Upper lobe of left lung (tissue), 6 donors: ENCODE results near the gene UQCR10. TPM values are rescaled to one million over a fixed set of nuclear protein-coding genes. Genes with fewer than 3 reads are reported as not detected.

Source experiments
- ATAC-seq, 2 donors: fragments of 200-7000 bp; cut with Tn5 transposase; one replicate each; pipeline ENCODE4 v1.9.1; 2022; ENCODE audit warnings: mild to moderate bottlenecking in 2 of 2, moderate library complexity in 2 of 2; ENCODE audit not compliant: low FRiP score in 2 of 2
- DNase-seq, 2 donors: peaks; one replicate each; pipeline ENCODE4 v3.0.0-alpha.2; 2019 to 2020
- H3K27ac ChIP-seq, 4 donors: fragments of 200-600 bp; sonication (generic); one replicate each; pipeline ENCODE4 v1.5.1; 2016 to 2019
- H3K27me3 ChIP-seq, 4 donors: fragments of 200-600 bp; sonication (generic); one replicate each; pipeline ENCODE4 v1.5.1; 2017 to 2019
- H3K36me3 ChIP-seq, 4 donors: fragments of 200-600 bp; sonication (generic); one replicate each; pipeline ENCODE4 v1.5.1; 2016 to 2019
- H3K4me1 ChIP-seq, 4 donors: fragments of 200-600 bp; sonication (generic); one replicate each; pipeline ENCODE4 v1.5.1; 2018 to 2019
- H3K4me3 ChIP-seq, 4 donors: fragments of 200-600 bp; sonication (generic); one replicate each; pipeline ENCODE4 v1.5.1; 2017 to 2019; ENCODE audit warnings: mild to moderate bottlenecking in 2 of 4, moderate library complexity in 1 of 4
- H3K9me3 ChIP-seq, 4 donors: fragments of 200-600 bp; sonication (generic); one replicate each; pipeline ENCODE4 v1.5.1; 2018 to 2019
- EP300 ChIP-seq, 4 donors: sonication (generic); formaldehyde crosslinking; IDR thresholded peaks; one replicate each; pipeline ENCODE4 v1.5.1; 2017; ENCODE audit warnings: antibody characterized with exemption in 4 of 4, control low read depth in 2 of 4
- POLR2A ChIP-seq, 4 donors: fragments of 450-650 bp; IDR thresholded peaks; one replicate each; pipeline ENCODE4 v1.5.1; 2016 to 2017; ENCODE audit warnings: antibody characterized with exemption in 4 of 4, mild to moderate bottlenecking in 2 of 4
- POLR2AphosphoS5 ChIP-seq, 2 donors: sonication (generic); formaldehyde crosslinking; IDR thresholded peaks; one replicate each; pipeline ENCODE4 v1.5.1; 2017; ENCODE audit warnings: antibody characterized with exemption in 2 of 2
- WGBS, 2 donors: methylation state at CpG; one replicate each; pipeline ENCODE4 v1.1.5; 2017 to 2018; 5-methylcytosine and 5-hydroxymethylcytosine counted together
- total RNA-seq, 6 donors: library from RNA; depleted of rRNA in 4 of 6; stranded (reverse); fragments of >200 nt in 4 of 6; gene quantifications; one replicate each; pipeline versions ENCODE4 v1.1.0 to v1.2.1, GENCODE V29; 2016 to 2021
- TF ChIP-seq, protein P1 (sequence below), 6 experiments: fragments of 450-650 bp in 4 of 6; fragments of 200-600 bp in 2 of 6; sonication (generic) in 2 of 6; IDR thresholded peaks; one replicate each; pipeline ENCODE4 v1.5.1; 2016 to 2019; ENCODE audit warnings: antibody characterized with exemption in 6 of 6
- donor health status: DM: no; HTN: no; CAD: no; lungs with moderate emphysema.
- donor health status: DM: no; HTN: yes; CAD: no; lungs with severe emphysema.

The UQCR10 gene
- total RNA-seq, 6 donors from 2014 or later, result 50.5 to 107 (median 78.2) TPM

DNA sequence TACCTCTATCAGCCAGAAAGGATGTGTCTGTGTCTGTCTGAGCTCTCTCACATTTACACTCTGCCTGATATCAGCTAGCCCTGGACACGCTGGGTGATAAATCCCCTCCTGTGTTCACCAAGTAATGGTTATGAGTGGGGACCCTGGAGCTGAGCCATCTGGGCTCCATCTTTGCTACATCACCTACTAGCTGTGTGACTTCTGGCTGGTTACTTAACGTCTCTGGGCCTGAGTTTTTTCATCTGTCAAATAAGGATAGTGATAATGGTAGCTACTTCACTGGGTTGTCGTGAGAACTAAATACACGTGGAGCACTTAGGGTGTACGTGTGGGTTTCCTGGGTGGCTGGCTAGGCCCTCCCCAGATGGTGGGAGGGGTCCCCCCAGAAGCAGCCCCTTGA lies 22.9 kb downstream of the UQCR10 start:
- 93 to 96% methylated on average over 5 of the region's 5 CpGs for WGBS, 2 donors
- Histone ChIP-seq H3K27ac (no peak overlapping the region), H3K4me1 (peaks cover under 1 to 4% (median 2%) of the 10 kb centered on the region in 4 donors)

DNA sequence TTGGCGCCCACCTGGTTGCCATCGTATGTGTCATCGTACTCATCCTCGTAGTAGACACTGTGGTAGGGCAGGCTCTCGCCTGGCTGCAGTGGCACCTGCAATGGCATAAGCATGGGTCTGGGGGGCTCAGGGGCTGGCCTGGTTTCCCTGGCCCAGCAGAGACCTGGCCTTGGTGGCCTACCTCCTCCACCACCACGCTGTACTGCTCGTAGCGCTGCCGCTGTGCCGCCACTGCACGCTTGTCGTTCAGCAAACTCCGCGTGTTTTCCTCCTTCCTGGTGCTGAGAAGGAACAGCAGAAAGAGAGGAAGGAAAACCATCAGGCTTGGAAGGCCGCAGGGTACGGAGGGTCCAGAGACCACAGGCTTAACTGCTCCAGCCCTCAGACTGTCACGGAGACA lies 26.2 kb downstream of the UQCR10 start:
- Histone ChIP-seq H3K4me1 (peaks cover 4 to 13% (median 10%) of the 10 kb centered on the region in 4 donors), H3K4me3 (no peak overlapping the region), H3K27ac (no peak overlapping the region), H3K36me3 (peaks cover 32 to 93% (median 69%) of the 10 kb centered on the region in 4 donors), H3K9me3 (no peaks in the 10 kb centered on the region), H3K27me3 (no peaks in the 10 kb centered on the region)
- ATAC-seq, result no peak
- TF ChIP-seq, protein P1, sequence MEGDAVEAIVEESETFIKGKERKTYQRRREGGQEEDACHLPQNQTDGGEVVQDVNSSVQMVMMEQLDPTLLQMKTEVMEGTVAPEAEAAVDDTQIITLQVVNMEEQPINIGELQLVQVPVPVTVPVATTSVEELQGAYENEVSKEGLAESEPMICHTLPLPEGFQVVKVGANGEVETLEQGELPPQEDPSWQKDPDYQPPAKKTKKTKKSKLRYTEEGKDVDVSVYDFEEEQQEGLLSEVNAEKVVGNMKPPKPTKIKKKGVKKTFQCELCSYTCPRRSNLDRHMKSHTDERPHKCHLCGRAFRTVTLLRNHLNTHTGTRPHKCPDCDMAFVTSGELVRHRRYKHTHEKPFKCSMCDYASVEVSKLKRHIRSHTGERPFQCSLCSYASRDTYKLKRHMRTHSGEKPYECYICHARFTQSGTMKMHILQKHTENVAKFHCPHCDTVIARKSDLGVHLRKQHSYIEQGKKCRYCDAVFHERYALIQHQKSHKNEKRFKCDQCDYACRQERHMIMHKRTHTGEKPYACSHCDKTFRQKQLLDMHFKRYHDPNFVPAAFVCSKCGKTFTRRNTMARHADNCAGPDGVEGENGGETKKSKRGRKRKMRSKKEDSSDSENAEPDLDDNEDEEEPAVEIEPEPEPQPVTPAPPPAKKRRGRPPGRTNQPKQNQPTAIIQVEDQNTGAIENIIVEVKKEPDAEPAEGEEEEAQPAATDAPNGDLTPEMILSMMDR (IDR thresholded peaks at IDR 0.05), result no peak
- no peak for TF ChIP-seq EP300 (IDR thresholded peaks at IDR 0.05)
- TF ChIP-seq POLR2A (IDR thresholded peaks at IDR 0.05), result no peak
- no peak for TF ChIP-seq POLR2AphosphoS5 (IDR thresholded peaks at IDR 0.05)
- peak in 1 of 2 donors; percentile 70 for DNase-seq
- 96 to 99% methylated on average over 12 to 17 of the region's 17 CpGs for whole genome bisulfite sequencing, 2 donors

More for the DNA sequence above, 22.9 kb downstream of the UQCR10 start:
- H3K9me3 ChIP-seq, result no peaks in the 10 kb centered on the region
- TF ChIP-seq EP300 (IDR thresholded peaks at IDR 0.05), result no peak
- no peak for TF ChIP-seq POLR2A (IDR thresholded peaks at IDR 0.05)
- no peak for TF ChIP-seq POLR2AphosphoS5 (IDR thresholded peaks at IDR 0.05)
- TF ChIP-seq, protein P1 (IDR thresholded peaks at IDR 0.05), result no peak
- H3K27me3 ChIP-seq, result no peaks in the 10 kb centered on the region
- no peak for DNase-seq
- peaks cover 32 to 76% (median 63%) of the 10 kb centered on the region in 4 donors for H3K36me3 ChIP-seq
- ATAC-seq, result no peak
- no peak overlapping the region for H3K4me3 ChIP-seq

DNA sequence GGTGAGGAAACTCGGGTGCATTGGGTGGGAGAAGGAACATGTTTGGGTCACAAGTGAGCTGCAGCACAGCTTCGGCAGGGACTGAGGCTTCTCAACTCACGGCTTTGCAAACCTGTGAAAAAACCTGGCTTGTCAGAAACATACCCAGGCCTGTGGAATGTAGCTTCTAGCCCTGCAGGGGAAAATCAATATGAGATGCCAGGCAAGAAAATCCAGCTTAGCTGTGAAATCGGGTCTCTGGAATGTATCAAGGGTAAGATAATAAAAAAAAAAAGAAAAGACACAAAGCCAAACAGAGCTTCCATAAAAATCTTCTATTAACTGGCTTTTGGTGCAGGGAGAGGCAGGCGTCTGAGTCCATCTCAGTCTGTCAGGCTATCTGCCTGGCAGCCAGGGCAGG lies 28.5 kb downstream of the UQCR10 start:
- no peaks in the 10 kb centered on the region for H3K27me3 ChIP-seq
- no peak overlapping the region for H3K4me3 ChIP-seq
- H3K9me3 ChIP-seq, result no peaks in the 10 kb centered on the region
- no peak for TF ChIP-seq POLR2AphosphoS5 (IDR thresholded peaks at IDR 0.05)
- no peak for TF ChIP-seq EP300 (IDR thresholded peaks at IDR 0.05)
- TF ChIP-seq POLR2A (IDR thresholded peaks at IDR 0.05), result no peak
- TF ChIP-seq, protein P1 (IDR thresholded peaks at IDR 0.05), result no peak
- WGBS, 2 donors, result 88 to 93% methylated on average over 5 of the region's 5 CpGs
- DNase-seq (no peak), ATAC-seq (no peak)
- peaks cover 18 to 78% (median 52%) of the 10 kb centered on the region in 4 donors for H3K36me3 ChIP-seq
- H3K27ac ChIP-seq, result no peak overlapping the region
- H3K4me1 ChIP-seq, result peaks cover 22 to 35% (median 32%) of the 10 kb centered on the region in 4 donors

DNA sequence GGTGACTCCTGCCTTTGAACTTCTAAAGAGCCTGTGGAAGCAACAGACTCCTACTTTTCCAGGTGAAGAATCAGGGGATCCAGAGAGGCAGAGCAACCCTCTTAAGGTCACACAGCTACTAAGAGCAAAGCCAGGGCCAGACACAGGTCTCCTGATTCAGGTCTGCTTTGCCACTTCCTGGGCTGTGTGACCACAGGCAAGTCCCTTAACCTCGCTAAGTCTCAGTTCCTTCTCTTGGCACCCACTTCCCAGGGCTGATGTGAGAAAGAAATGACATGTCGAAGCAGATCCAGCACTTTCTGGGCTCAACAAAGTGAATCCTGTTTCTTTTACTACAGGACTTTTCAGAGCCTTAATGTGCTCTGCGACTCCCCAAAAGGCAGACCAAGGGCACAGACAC lies 30.2 kb downstream of the UQCR10 start:
- H3K4me1 ChIP-seq, result peaks cover 24 to 45% (median 42%) of the 10 kb centered on the region in 4 donors

More for the DNA sequence above, 30.2 kb downstream of the UQCR10 start:
- peaks cover 13 to 78% (median 50%) of the 10 kb centered on the region in 4 donors for H3K36me3 ChIP-seq
- DNase-seq (peak in 1 of 2 donors; percentile 39), ATAC-seq (no peak)
- H3K4me3 ChIP-seq, result no peak overlapping the region
- H3K9me3 ChIP-seq, result no peaks in the 10 kb centered on the region
- peak overlapping the region in 2 of 4 donors; percentile 46 to 86 for H3K27ac ChIP-seq
- no peaks in the 10 kb centered on the region for H3K27me3 ChIP-seq
- TF ChIP-seq POLR2A (IDR thresholded peaks at IDR 0.05), result no peak
- no peak for TF ChIP-seq POLR2AphosphoS5 (IDR thresholded peaks at IDR 0.05)
- TF ChIP-seq, protein P1 (IDR thresholded peaks at IDR 0.05), result no peak
- no peak for TF ChIP-seq EP300 (IDR thresholded peaks at IDR 0.05)
- WGBS, 2 donors, result 83 to 84% methylated on average over 3 of the region's 3 CpGs
